ENCODE results near the gene IZUMO1R.

GRCh38 chr11:94279996-94280395 lies 24.4 kb upstream of the IZUMO1R start:
- TF ChIP-seq CTCF (conservative IDR thresholded peaks at IDR 0.05; ENCODE audit: low read depth, low read length) (no peak), MXI1 (IDR thresholded peaks at IDR 0.05; ENCODE audit: borderline replicate concordance, low read depth, low read length) (no peak), CEBPB (IDR thresholded peaks at IDR 0.05; ENCODE audit: low read depth, low read length) (no peak)

Measured in IMR-90 (cell line).